GM12872 (cell line): ENCODE measurements around the gene COL8A2.

ENCODE experiments used
- TF ChIP-seq, protein P1 (sequence below): IDR thresholded peaks from 3 replicates; pipeline ENCODE4 v1.5.1; 2011; ENCODE audit warnings: low read depth, mild to moderate bottlenecking, low read length, moderate library complexity; ENCODE audit not compliant: insufficient read depth

Gene COL8A2

GRCh38 chr1:36115200-36115669 lies 9.8 kb downstream of the COL8A2 start:
- TF ChIP-seq, protein P1, sequence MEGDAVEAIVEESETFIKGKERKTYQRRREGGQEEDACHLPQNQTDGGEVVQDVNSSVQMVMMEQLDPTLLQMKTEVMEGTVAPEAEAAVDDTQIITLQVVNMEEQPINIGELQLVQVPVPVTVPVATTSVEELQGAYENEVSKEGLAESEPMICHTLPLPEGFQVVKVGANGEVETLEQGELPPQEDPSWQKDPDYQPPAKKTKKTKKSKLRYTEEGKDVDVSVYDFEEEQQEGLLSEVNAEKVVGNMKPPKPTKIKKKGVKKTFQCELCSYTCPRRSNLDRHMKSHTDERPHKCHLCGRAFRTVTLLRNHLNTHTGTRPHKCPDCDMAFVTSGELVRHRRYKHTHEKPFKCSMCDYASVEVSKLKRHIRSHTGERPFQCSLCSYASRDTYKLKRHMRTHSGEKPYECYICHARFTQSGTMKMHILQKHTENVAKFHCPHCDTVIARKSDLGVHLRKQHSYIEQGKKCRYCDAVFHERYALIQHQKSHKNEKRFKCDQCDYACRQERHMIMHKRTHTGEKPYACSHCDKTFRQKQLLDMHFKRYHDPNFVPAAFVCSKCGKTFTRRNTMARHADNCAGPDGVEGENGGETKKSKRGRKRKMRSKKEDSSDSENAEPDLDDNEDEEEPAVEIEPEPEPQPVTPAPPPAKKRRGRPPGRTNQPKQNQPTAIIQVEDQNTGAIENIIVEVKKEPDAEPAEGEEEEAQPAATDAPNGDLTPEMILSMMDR: no peak

DNA sequence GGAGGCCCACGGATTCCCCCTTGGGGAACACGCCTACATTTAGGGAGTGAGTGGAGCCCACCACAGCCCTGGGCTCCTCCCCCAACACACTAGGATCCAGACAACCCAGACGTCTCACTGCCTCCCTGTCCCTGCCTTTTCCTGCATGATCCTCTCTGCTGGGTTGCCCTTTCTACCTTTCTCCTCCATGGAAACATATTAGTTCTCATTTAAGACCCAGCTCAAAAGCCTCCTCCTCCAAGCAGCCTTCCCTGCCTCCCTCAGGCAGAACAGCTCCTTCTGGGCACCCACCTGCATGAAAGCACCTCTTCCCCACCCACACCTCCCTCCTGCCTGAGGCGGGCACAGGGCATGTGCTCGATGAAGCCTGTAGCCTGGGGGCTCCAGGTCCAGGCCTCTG lies 10.7 kb downstream of the COL8A2 start:
- TF ChIP-seq, protein P1: no peak

GRCh38 chr1:36112823-36113222 lies 12.2 kb downstream of the COL8A2 start:
- TF ChIP-seq, protein P1: no peak

DNA sequence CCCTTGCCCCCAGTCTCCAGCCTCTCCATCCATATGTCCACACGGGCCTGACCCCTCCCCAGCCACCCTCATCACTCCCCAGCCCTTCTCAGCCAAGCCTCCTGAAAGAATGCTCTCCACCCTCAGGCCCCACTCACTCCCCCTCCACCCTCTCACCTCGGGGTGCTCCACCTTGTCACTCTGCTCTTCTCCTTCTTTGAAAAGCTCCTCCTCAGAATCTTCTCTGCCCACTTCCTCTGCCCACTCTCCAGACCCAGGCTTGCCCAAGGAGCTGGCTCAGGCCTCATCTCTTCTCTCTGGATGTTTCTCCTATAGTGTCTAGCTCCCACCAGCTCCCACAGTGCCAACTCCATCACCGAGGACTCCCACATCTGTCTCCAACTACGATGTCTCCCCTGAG lies 13.9 kb downstream of the COL8A2 start:
- TF ChIP-seq, protein P1: no peak

DNA sequence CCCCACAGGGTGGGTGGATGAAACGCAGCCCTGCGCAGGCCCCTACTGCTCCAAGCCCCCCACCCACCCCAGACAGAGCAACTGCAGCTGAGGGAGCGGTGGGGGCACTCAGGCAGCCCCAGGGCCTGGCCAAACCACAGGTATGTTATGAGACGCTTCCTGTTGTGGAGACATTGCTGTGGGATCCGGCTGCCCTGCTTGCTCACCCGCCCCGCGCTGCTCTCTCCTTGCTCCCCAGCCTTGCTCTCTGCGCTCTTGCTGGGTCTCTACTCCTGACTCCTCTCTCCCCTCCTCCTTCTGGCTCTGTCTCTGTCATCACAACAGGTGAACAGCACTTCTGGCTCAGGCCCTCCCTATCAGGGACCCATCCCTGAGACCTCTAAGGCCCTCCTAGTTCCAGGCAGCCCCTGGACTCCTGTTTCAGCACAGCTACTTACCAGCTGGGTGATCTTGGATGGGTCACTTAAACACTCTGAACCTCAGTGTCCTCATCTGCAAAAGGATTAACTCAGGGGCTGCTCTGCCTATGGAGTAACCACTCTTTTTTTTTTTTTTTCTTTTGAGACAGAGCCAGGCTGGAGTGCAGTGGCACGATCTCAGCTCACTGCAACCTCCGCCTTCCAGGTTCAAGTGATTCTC lies 15.9 kb downstream of the COL8A2 start:
- TF ChIP-seq, protein P1: no peak

DNA sequence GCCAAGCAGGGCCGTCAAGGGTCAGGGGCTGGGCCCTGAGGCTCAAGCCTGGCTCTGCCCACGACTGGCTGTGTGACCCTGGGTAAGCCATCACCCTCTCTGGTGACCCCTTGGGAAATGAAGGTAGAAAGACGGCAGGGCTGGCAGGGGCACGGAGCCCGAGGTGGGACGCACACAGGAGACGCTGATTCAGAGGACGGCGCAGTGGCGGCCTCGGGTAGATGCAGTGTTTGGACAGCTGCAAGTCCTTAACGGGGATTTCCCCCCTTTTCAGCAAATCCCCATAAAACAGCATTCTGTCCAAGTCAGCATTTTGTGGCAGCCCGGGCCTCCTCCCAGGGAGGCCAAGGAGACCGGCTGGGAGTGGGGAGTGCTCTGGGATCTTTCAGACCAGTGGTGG lies 16.7 kb downstream of the COL8A2 start:
- TF ChIP-seq, protein P1: no peak

DNA sequence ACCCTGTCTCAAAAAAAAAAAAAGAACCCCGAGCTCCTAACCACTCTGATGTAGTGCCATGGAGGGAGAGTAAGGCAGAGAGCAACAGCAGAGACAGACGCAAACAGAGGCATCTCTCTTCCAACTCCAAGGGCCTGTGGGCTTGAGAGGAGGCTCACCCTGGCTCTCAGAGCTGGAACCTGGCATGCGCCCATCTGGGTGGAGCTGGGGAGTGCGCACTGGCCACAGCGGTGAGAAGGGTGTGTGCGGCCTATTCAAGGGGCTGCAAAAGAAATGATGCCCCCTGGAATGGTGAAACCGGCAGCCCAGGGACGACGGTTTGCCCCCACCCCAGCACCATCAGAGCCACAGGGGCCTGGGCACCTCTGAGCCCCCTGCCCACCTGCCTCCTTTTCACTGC lies 17.6 kb downstream of the COL8A2 start:
- TF ChIP-seq, protein P1: no peak
